T-helper 2 cell treated with Interferon-gamma antibody and Interleukin-4, amounts not matched to agents 5 μg/mL and 100 μg/mL, for 36 hours (primary cell): Measurements from ENCODE around the gene PRR23A.

Experiments used
- DNase-seq: peaks from one replicate; pipeline ENCODE4 v3.0.0; 2021; ENCODE audit warnings: low spot score
- H3K27ac Mint-ChIP-seq: one replicate; pipeline ENCODE4 v1.8.0; 2021; ENCODE audit warnings: mild to moderate bottlenecking, mixed read lengths
- H3K27me3 Mint-ChIP-seq: one replicate; pipeline ENCODE4 v1.8.0; 2021; ENCODE audit warnings: low read depth, mixed read lengths
- H3K36me3 Mint-ChIP-seq: one replicate; pipeline ENCODE4 v1.8.0; 2021; ENCODE audit warnings: low read depth, mixed read lengths
- H3K4me1 Mint-ChIP-seq: one replicate; pipeline ENCODE4 v1.8.0; 2021; ENCODE audit warnings: low read depth, mixed read lengths
- H3K4me3 Mint-ChIP-seq: one replicate; pipeline ENCODE4 v1.8.0; 2022; ENCODE audit warnings: mild to moderate bottlenecking, moderate library complexity, mixed read lengths
- H3K9me3 Mint-ChIP-seq: one replicate; pipeline ENCODE4 v1.8.0; 2021; ENCODE audit warnings: mixed read lengths

The PRR23A gene

GRCh38 chr3:139005356-139005993, 593 bp downstream of the PRR23A start:
- no peaks in the 10 kb centered on the region for H3K4me1 Mint-ChIP-seq
- no peak overlapping the region for H3K4me3 Mint-ChIP-seq

DNA sequence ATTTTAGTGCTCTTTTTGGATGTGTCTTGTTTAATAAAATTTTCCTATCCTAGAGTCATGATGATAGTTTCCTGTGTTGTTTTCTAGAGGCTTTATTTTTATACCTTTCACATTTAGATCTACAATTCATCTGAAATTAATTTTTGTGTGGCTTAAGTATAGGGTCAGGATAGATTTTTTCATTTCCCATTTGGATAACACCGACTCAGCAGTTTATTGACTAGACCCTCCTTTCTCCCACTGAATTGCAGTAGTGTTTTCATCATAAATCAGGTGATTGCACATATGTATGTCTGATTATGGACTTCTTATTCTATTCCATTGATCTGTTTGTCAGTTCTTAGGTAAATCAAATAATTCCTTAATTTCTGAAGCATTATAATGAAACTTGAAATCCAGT, 10.4 kb downstream of the PRR23A start:
- H3K27me3 Mint-ChIP-seq: peaks cover 11% of the 10 kb centered on the region
- no peak for DNase-seq
- no peaks in the 10 kb centered on the region for H3K4me1 Mint-ChIP-seq
- H3K9me3 Mint-ChIP-seq: no peaks in the 10 kb centered on the region
- no peak overlapping the region for H3K27ac Mint-ChIP-seq
- no peak overlapping the region for H3K4me3 Mint-ChIP-seq
- no peaks in the 10 kb centered on the region for H3K36me3 Mint-ChIP-seq

More at GRCh38 chr3:139005356-139005993, 593 bp downstream of the PRR23A start:
- Mint-ChIP-seq H3K27me3 (no peaks in the 10 kb centered on the region), H3K27ac (no peak overlapping the region), H3K9me3 (peaks cover 21% of the 10 kb centered on the region), H3K36me3 (no peaks in the 10 kb centered on the region)
- DNase-seq: no peak

DNA sequence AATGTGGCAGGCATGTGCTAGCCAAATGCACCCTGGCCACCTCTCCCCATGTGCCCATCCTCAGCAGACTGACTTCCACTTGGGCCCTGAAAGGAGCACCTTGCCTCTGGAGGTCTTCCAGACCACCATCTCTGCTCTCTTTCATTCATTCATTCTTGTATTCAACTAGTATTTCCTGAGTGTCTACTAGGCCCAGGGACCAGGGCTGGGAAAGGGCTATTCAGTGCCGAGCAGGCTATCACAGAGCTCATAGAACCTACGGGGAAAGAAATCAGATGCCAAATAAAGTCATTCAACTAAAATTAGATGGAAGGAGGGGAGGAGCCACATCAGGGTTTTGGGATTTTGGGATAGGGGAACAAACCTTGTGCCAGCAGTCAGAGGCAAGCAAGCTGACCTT, 18.9 kb downstream of the PRR23A start:
- no peaks in the 10 kb centered on the region for H3K9me3 Mint-ChIP-seq
- H3K4me1 Mint-ChIP-seq: no peaks in the 10 kb centered on the region
- H3K36me3 Mint-ChIP-seq: no peaks in the 10 kb centered on the region
- H3K27me3 Mint-ChIP-seq: peaks cover 6% of the 10 kb centered on the region
- H3K27ac Mint-ChIP-seq: no peak overlapping the region
- no peak for DNase-seq
- no peak overlapping the region for H3K4me3 Mint-ChIP-seq

GRCh38 chr3:138985932-138986331, 20.1 kb downstream of the PRR23A start:
- no peak overlapping the region for H3K27ac Mint-ChIP-seq
- H3K27me3 Mint-ChIP-seq: peaks cover 6% of the 10 kb centered on the region
- H3K9me3 Mint-ChIP-seq: no peaks in the 10 kb centered on the region
- DNase-seq: no peak
- no peaks in the 10 kb centered on the region for H3K4me1 Mint-ChIP-seq
- no peak overlapping the region for H3K4me3 Mint-ChIP-seq
- H3K36me3 Mint-ChIP-seq: no peaks in the 10 kb centered on the region

DNA sequence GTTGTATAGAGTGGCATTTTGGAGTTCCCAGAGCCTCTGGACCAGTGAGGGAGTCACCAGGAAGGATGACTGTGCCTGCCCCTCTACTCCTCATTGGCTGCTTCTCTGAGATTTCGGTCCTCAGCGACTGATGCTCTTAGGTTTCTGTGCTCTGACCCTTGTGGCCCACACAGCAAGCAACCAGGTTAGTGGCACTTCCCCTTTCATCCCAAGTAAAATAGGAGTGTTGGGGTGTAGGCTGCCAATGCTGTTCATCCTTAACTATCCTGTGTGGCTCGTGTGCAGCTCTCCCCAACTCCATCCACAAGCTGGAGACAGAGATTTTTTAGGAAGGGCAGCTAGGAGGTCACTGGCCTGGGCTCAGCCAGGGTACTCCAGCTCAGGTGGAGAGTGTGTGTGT, 21.3 kb downstream of the PRR23A start:
- DNase-seq: no peak
- Mint-ChIP-seq H3K27ac (no peak overlapping the region), H3K27me3 (peaks cover 6% of the 10 kb centered on the region), H3K36me3 (no peaks in the 10 kb centered on the region), H3K4me3 (no peak overlapping the region), H3K9me3 (no peaks in the 10 kb centered on the region), H3K4me1 (no peaks in the 10 kb centered on the region)

DNA sequence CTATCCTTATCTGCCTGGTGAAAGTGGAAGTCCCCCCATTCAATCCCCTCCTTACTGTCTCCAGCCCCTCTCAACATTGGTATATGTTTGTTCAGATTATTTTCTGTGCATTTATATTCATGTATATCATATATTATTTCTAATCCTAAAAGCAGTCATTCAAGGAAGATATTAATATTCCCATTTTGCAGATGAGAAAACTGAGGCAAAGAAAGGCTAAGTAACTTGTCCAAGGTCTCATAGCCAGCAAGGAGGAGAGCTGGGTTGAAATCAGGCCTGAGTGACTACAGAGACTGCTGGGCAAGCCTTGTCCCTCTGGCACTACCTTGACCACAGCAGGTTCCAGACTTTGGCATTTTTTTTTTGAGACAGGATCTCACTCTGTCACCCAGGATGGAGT, 30.0 kb downstream of the PRR23A start:
- H3K36me3 Mint-ChIP-seq: no peaks in the 10 kb centered on the region
- no peaks in the 10 kb centered on the region for H3K4me1 Mint-ChIP-seq

GRCh38 chr3:138975351-138975750, 30.7 kb downstream of the PRR23A start:
- no peaks in the 10 kb centered on the region for H3K4me1 Mint-ChIP-seq
- H3K9me3 Mint-ChIP-seq: no peaks in the 10 kb centered on the region
- H3K27me3 Mint-ChIP-seq: peaks cover 2% of the 10 kb centered on the region
- no peaks in the 10 kb centered on the region for H3K36me3 Mint-ChIP-seq
- H3K4me3 Mint-ChIP-seq: no peak overlapping the region
- H3K27ac Mint-ChIP-seq: no peak overlapping the region
- DNase-seq: no peak

More for the DNA sequence above, 30.0 kb downstream of the PRR23A start:
- Mint-ChIP-seq H3K4me3 (no peak overlapping the region), H3K27ac (no peak overlapping the region), H3K27me3 (peaks cover 2% of the 10 kb centered on the region), H3K9me3 (no peaks in the 10 kb centered on the region)
- DNase-seq: no peak

DNA sequence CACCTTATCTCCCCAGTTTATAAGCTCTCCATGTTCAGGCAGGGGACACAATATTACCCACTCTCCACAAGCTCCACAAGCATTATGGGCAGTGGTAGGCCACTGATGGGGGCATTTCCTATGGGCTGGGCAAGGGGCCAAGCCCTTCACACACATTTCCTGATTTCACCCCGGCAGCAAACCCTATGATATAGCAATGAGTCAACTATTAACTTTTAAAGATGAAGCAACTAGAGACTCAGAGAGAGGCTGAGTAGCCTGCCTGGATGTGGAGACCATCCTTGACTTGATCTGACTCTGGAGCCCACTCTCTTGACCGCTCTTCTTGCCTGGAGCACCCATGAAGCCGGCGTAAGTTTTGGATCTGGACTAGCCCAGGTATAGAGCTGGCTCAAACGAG, 31.6 kb downstream of the PRR23A start:
- Mint-ChIP-seq H3K36me3 (no peaks in the 10 kb centered on the region), H3K4me1 (no peaks in the 10 kb centered on the region), H3K4me3 (no peak overlapping the region), H3K9me3 (no peaks in the 10 kb centered on the region), H3K27ac (no peak overlapping the region), H3K27me3 (peaks cover 2% of the 10 kb centered on the region)
- DNase-seq: no peak

DNA sequence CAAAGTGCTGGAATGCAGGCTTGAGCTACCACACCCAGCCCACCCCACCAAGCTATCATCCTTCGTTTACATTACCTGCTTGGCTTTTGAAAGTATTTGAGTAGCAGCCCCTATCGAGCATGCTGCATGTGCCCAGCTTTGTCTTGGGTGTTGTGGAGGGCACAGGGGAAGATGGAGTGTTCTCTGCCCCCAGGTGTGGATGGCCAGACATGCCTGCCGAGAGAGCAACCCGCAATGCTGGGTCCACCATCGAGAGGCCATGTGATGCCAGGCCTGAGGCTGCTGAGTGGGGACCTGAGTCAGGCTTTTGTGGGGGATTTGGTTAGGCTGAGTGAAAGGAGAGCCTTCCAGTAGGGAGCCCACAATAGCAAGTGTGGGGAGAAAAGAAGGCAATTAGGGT, 33.1 kb downstream of the PRR23A start:
- Mint-ChIP-seq H3K4me3 (no peak overlapping the region), H3K27ac (no peak overlapping the region), H3K36me3 (no peaks in the 10 kb centered on the region)

DNA sequence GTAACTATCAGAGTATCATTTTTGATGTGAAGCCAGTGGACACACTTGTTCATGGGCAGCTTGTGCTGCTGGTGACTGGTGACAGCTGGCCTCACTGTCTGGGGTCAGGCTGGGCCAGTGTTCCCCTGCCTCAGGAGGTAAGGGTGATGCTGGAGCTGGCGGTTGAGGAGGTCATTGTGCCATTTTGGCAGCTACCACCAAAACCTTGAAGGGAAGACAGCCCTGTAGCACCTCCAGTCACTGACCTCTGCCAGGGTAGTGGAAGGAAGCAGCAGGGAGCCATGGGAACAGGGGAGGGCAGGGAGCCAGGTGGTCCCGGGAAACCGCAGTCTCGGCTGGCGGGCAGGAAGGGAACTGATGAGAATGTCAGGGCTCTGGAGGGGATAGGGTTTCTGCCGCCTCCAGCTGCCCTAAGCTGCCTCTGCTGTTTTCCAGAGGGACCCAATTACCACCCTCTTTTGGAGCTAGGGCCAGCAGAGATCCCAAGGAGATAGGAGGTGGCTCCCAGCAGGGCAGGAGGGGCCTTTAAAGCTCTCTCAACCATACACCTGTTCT, 34.2 kb downstream of the PRR23A start:
- Mint-ChIP-seq H3K36me3 (no peaks in the 10 kb centered on the region), H3K9me3 (no peaks in the 10 kb centered on the region)

More for the DNA sequence above, 33.1 kb downstream of the PRR23A start:
- no peak for DNase-seq
- no peaks in the 10 kb centered on the region for H3K4me1 Mint-ChIP-seq
- no peaks in the 10 kb centered on the region for H3K9me3 Mint-ChIP-seq
- peaks cover 5% of the 10 kb centered on the region for H3K27me3 Mint-ChIP-seq

GRCh38 chr3:138964923-138965322, 41.1 kb downstream of the PRR23A start:
- H3K9me3 Mint-ChIP-seq: peaks cover 7% of the 10 kb centered on the region
- H3K27ac Mint-ChIP-seq: no peak overlapping the region
- no peak overlapping the region for H3K4me3 Mint-ChIP-seq
- no peak for DNase-seq
- H3K36me3 Mint-ChIP-seq: no peaks in the 10 kb centered on the region
- peaks cover 7% of the 10 kb centered on the region for H3K4me1 Mint-ChIP-seq
- H3K27me3 Mint-ChIP-seq: peaks cover 27% of the 10 kb centered on the region

More for the DNA sequence above, 34.2 kb downstream of the PRR23A start:
- Mint-ChIP-seq H3K4me3 (no peak overlapping the region), H3K4me1 (no peaks in the 10 kb centered on the region), H3K27ac (no peak overlapping the region), H3K27me3 (peaks cover 5% of the 10 kb centered on the region)
- no peak for DNase-seq

DNA sequence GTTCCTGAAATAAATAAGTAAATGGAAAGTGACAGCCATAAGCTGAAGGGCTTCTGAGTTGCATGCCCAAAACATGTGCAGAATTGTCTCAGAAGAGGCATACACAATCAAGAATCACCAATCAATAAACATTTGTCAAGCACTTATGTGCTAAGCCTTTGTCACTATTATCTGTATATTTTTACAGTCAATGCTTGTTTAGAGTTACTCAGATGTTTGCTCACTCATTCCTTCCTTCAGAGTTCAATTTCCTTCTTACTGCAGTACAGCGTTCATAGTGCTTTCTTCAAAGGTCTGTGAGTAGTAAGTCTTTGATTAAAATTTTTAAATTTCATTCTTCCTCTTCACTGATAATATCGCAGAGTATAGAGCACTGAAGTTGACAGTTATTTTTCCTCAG, 41.8 kb downstream of the PRR23A start:
- H3K36me3 Mint-ChIP-seq: no peaks in the 10 kb centered on the region
- peaks cover 28% of the 10 kb centered on the region for H3K27me3 Mint-ChIP-seq
- no peak overlapping the region for H3K4me3 Mint-ChIP-seq
- no peak overlapping the region for H3K27ac Mint-ChIP-seq
- no peak for DNase-seq
- H3K9me3 Mint-ChIP-seq: peaks cover 7% of the 10 kb centered on the region
- H3K4me1 Mint-ChIP-seq: peaks cover 7% of the 10 kb centered on the region

- H3K4me3 Mint-ChIP-seq: no peak overlapping the region
- H3K9me3 Mint-ChIP-seq: peaks cover 7% of the 10 kb centered on the region
- H3K36me3 Mint-ChIP-seq: no peaks in the 10 kb centered on the region
- H3K27me3 Mint-ChIP-seq: peaks cover 37% of the 10 kb centered on the region
- peaks cover 7% of the 10 kb centered on the region for H3K4me1 Mint-ChIP-seq
- no peak for DNase-seq
- H3K27ac Mint-ChIP-seq: no peak overlapping the region
These were observed 43.1 kb downstream of the PRR23A start for GRCh38 chr3:138962854-138963560.

GRCh38 chr3:138960417-138960852, 45.6 kb downstream of the PRR23A start:
- DNase-seq: no peak
- H3K4me3 Mint-ChIP-seq: peak overlapping the region; percentile 24
- peaks cover 45% of the 10 kb centered on the region for H3K27me3 Mint-ChIP-seq
- H3K36me3 Mint-ChIP-seq: no peaks in the 10 kb centered on the region
- peaks cover 7% of the 10 kb centered on the region for H3K4me1 Mint-ChIP-seq
- H3K9me3 Mint-ChIP-seq: peaks cover 7% of the 10 kb centered on the region
- H3K27ac Mint-ChIP-seq: no peak overlapping the region
